HEK293 (cell line): ENCODE measurements around the gene PLB1.

Source experiments
- CTCF ChIA-PET: fragments of 350-600 bp; formaldehyde crosslinking; extraction: SDS; loops from one replicate; lab custom pipeline; 2021; ENCODE audit warnings: antibody characterized with exemption; lab: Yijun Ruan, JAX
- POLR2A ChIA-PET: fragments of 300-600 bp; formaldehyde crosslinking; extraction: SDS; loops from one replicate; lab custom pipeline; 2020; ENCODE audit warnings: antibody characterized with exemption, inconsistent platforms; lab: Yijun Ruan, JAX
- H3K27ac ChIP-seq: fragments of 200-500 bp; sonication (Bioruptor generic); 2 replicates; pipeline ENCODE4 v1.5.1; 2014; ENCODE audit warnings: low read depth, low read length, control low read depth, inconsistent platforms; ENCODE audit errors: extremely low read depth
- H3K36me3 ChIP-seq, 2 experiments: fragments of 200-500 bp in 1 of 2; sonication (Bioruptor generic) in 1 of 2; 1 replicate in 1 of 2; 2 replicates in 1 of 2; pipeline ENCODE4 v1.5.1; 2014 to 2017; ENCODE audit warnings: inconsistent platforms in 2 of 2, low read length in 2 of 2; ENCODE audit not compliant: control insufficient read depth in 2 of 2, insufficient read depth in 1 of 2
- H3K4me1 ChIP-seq: fragments of 200-500 bp; sonication (Bioruptor generic); 2 replicates; pipeline ENCODE4 v1.5.1; 2014; ENCODE audit warnings: mild to moderate bottlenecking, low read length, inconsistent platforms; ENCODE audit not compliant: control insufficient read depth, insufficient read depth
- H3K4me3 ChIP-seq: 2 replicates; pipeline ENCODE4 v1.5.1; 2011; ENCODE audit warnings: low read depth, mild to moderate bottlenecking, control low read depth, low read length, moderate library complexity
- H3K9me3 ChIP-seq: fragments of 200-500 bp; sonication (Bioruptor generic); 2 replicates; pipeline ENCODE4 v1.5.1; 2014; ENCODE audit warnings: low read depth, low read length, inconsistent platforms; ENCODE audit not compliant: control insufficient read depth, insufficient read depth
- ATF2 ChIP-seq: fragments of 450-650 bp; formaldehyde crosslinking; IDR thresholded peaks from 2 replicates; pipeline ENCODE4 v1.5.1; 2016; ENCODE audit warnings: missing biosample characterization, missing genetic modification characterization, low read depth
- BCL11B ChIP-seq: fragments of 450-650 bp; formaldehyde crosslinking; IDR thresholded peaks from 2 replicates; pipeline ENCODE4 v1.5.1; 2016; ENCODE audit warnings: low read depth, missing biosample characterization, missing genetic modification characterization
- RBAK ChIP-seq: fragments of 450-650 bp; formaldehyde crosslinking; IDR thresholded peaks from 2 replicates; pipeline ENCODE4 v1.5.1; 2016; ENCODE audit warnings: missing biosample characterization, missing genetic modification characterization
- SCRT2 ChIP-seq: fragments of 450-650 bp; formaldehyde crosslinking; IDR thresholded peaks from 2 replicates; pipeline ENCODE4 v1.5.1; 2016; ENCODE audit warnings: missing biosample characterization, missing genetic modification characterization
- ZNF155 ChIP-seq: fragments of 450-650 bp; formaldehyde crosslinking; IDR thresholded peaks from 2 replicates; pipeline ENCODE4 v1.5.1; 2016; ENCODE audit warnings: missing biosample characterization, missing genetic modification characterization
- ZNF16 ChIP-seq: fragments of 450-650 bp; formaldehyde crosslinking; IDR thresholded peaks from 2 replicates; pipeline ENCODE4 v1.5.1; 2016; ENCODE audit warnings: low read depth, missing biosample characterization, missing genetic modification characterization
- ZNF18 ChIP-seq: fragments of 450-650 bp; formaldehyde crosslinking; IDR thresholded peaks from 2 replicates; pipeline ENCODE4 v1.5.1; 2016; ENCODE audit warnings: missing biosample characterization, missing genetic modification characterization
- ZNF214 ChIP-seq: fragments of 450-650 bp; formaldehyde crosslinking; IDR thresholded peaks from 2 replicates; pipeline ENCODE4 v1.5.1; 2017; ENCODE audit warnings: missing biosample characterization, mild to moderate bottlenecking, missing genetic modification characterization, borderline replicate concordance
- ZNF449 ChIP-seq: fragments of 450-650 bp; formaldehyde crosslinking; IDR thresholded peaks from 2 replicates; pipeline ENCODE4 v1.5.1; 2017; ENCODE audit warnings: missing biosample characterization, mild to moderate bottlenecking, missing genetic modification characterization, moderate library complexity
- ZNF580 ChIP-seq: fragments of 450-650 bp; formaldehyde crosslinking; IDR thresholded peaks from 2 replicates; pipeline ENCODE4 v1.5.1; 2016; ENCODE audit warnings: missing biosample characterization, missing genetic modification characterization
- ZNF677 ChIP-seq: fragments of 450-650 bp; IDR thresholded peaks from 2 replicates; pipeline ENCODE4 v1.5.0; 2018; ENCODE audit warnings: missing biosample characterization, mild to moderate bottlenecking, missing genetic modification characterization, moderate library complexity
- ZNF747 ChIP-seq: fragments of 450-650 bp; formaldehyde crosslinking; IDR thresholded peaks from 2 replicates; pipeline ENCODE4 v1.5.1; 2016; ENCODE audit warnings: missing biosample characterization, missing genetic modification characterization
- ZSCAN4 ChIP-seq: fragments of 450-650 bp; formaldehyde crosslinking; IDR thresholded peaks from 2 replicates; pipeline ENCODE4 v1.5.1; 2017; ENCODE audit warnings: missing biosample characterization, missing genetic modification characterization
- TF ChIP-seq, protein P1 (sequence below): fragments of 450-650 bp; formaldehyde crosslinking; IDR thresholded peaks from 2 replicates; pipeline ENCODE4 v1.5.0; 2017; ENCODE audit warnings: missing biosample characterization, missing genetic modification characterization, borderline replicate concordance

Gene PLB1

GRCh38 chr2:28652217-28652616 is 156.4 kb downstream of the PLB1 start:
- Histone ChIP-seq H3K36me3 (no peaks in the 10 kb centered on the region), H3K27ac (no peak overlapping the region), H3K4me3 (no peak overlapping the region), H3K4me1 (no peaks in the 10 kb centered on the region), H3K9me3 (no peaks in the 10 kb centered on the region)
- CTCF ChIA-PET: interaction anchor here (0.7 kb wide), 1 partner anchor 697 kb away, joined by 4 read pairs; no protein-coding TSS in a partner anchor
- POLR2A ChIA-PET: interaction anchor here (0.7 kb wide), 1 partner anchor 281 kb away, joined by 3 read pairs; no protein-coding TSS in a partner anchor
- TF ChIP-seq ATF2: no peak
- TF ChIP-seq, protein P1, sequence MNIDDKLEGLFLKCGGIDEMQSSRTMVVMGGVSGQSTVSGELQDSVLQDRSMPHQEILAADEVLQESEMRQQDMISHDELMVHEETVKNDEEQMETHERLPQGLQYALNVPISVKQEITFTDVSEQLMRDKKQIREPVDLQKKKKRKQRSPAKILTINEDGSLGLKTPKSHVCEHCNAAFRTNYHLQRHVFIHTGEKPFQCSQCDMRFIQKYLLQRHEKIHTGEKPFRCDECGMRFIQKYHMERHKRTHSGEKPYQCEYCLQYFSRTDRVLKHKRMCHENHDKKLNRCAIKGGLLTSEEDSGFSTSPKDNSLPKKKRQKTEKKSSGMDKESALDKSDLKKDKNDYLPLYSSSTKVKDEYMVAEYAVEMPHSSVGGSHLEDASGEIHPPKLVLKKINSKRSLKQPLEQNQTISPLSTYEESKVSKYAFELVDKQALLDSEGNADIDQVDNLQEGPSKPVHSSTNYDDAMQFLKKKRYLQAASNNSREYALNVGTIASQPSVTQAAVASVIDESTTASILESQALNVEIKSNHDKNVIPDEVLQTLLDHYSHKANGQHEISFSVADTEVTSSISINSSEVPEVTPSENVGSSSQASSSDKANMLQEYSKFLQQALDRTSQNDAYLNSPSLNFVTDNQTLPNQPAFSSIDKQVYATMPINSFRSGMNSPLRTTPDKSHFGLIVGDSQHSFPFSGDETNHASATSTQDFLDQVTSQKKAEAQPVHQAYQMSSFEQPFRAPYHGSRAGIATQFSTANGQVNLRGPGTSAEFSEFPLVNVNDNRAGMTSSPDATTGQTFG: no peak
- no peak for TF ChIP-seq BCL11B
- TF ChIP-seq ZNF747 (tag by site-specific recombination): no peak
- TF ChIP-seq ZNF214: no peak
- no peak for TF ChIP-seq ZNF677 (tag by site-specific recombination)
- TF ChIP-seq RBAK: no peak
- TF ChIP-seq ZNF18 (tag by site-specific recombination): no peak
- TF ChIP-seq ZNF580: no peak
- no peak for TF ChIP-seq ZSCAN4 (tag by site-specific recombination)
- TF ChIP-seq ZNF16 (tag by site-specific recombination): no peak
- TF ChIP-seq ZNF449 (tag by site-specific recombination): no peak
- TF ChIP-seq, all 188 proteins: peak for 0

DNA sequence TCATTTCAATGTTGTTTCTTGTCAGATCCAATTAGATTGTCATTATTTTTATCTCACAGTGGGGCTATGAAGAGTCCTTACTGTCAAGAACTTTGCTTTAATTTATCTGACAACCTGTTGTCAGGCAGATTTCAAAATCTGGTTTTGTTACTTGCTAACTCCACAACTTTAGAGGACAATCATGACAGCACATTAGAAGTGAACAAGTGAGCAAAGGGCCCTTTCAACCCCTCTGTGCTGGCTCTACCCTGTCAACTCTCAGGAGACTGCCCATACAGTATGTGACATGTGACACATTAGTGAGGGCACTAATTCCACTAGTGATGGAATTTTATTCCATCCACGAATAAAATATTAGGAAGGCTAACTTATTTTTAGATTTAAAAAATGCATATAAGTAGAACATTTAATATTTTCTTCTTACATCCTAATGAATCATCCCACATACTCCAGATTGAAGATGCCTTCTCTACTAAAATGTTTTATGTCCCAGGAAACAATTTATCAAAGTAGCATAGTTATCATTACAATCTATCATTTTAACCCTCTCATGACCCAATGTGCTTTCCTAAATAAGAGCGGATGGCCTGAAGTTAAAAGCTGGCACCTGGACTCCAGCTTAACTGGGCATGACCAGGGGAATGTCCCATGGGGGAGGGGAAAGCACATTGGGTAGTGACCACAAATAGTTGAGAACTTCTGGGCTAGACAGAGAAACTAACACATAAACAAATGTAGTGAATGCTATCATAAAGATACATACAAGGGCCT is 158.2 kb downstream of the PLB1 start:
- Histone ChIP-seq H3K36me3 (no peaks in the 10 kb centered on the region), H3K9me3 (no peaks in the 10 kb centered on the region), H3K4me3 (no peak overlapping the region), H3K4me1 (no peaks in the 10 kb centered on the region), H3K27ac (no peak overlapping the region)
- TF ChIP-seq ZNF155 (tag by site-specific recombination) (no peak), SCRT2 (tag by site-specific recombination) (0 out of 2 replicates have a peak, but pooled peaks have one; percentile 15)
- CTCF ChIA-PET: no interaction called here
- POLR2A ChIA-PET: no interaction called here
